Sciatic nerve (tissue), 2 donors: ENCODE results near the gene PTH2. TPM values are rescaled to one million over a fixed set of nuclear protein-coding genes. Genes with fewer than 3 reads are reported as not detected.
"Not testable (repeated sequence)": the region's sequence is repeated elsewhere in the genome, so short reads cannot be mapped to it uniquely, and the experiment has no call there.

Source experiments
- ATAC-seq: fragments of 200-7000 bp; cut with Tn5 transposase; one replicate; pipeline ENCODE4 v1.9.1; 2020; ENCODE audit warnings: mild to moderate bottlenecking, moderate library complexity
- DNase-seq: peaks from one replicate; pipeline ENCODE4 v3.0.0-alpha.2; 2020; ENCODE audit warnings: low spot score
- intact Hi-C: fragments of 100-400 bp; cut with DNase I; formaldehyde crosslinking; loops from one replicate; pipeline ENCODE4 v1.14.2; 2022
- total RNA-seq: library from RNA; stranded (reverse); fragmentation: NEBNext Ultra II Directional; extraction: Animal tissue kit (Norgen Biotek cat#: 25700); gene quantifications from one replicate; pipeline ENCODE4 v1.2.1, GENCODE V29; 2021
- donor health status: DM: no; HTN: no; CAD: no.
- donor health status: DM: no; HTN: no; CAD: no.

The PTH2 gene
- total RNA-seq, 1 donor from 2014 or later, result not detected

DNA sequence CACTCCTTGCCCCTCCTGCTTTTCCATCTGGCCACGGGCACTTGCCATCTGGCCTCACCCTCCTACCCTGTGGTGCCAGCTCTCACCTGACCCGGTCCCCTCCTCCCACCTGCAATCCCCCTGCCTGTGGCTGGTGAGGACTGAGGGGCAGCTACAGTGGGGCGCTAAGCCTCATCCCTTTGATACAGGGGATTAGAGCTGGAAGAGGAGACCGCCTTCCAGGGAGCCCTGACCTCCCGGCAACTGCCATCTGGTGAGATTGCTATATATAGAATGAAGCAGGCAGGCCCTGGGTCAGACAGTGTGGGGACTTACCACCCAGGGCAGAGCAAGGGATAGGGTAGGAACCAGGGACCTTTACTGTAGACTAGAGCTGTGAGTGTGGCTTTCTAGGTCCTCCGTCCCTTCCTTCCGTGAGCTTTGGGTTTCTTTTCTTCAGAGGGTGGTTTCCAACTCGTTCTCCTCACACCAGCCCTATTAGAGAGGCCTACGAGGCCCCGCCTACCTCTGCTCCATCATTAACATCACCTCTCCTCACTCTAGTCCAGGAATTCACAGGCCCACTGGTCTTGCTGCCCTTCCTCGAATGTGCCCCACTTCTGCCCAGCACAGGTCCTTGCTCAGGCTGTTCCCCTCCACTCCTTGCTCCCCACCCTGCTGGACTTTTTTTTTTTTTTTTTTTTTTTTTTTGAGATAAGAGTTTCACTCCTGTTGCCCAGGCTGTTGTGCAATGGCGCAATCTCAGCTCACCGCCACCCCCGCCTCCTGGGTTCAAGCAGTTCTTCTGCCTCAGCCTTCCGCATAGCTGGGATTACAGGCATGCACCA is 27.4 kb downstream of the PTH2 start:
- intact Hi-C loops, result no loop called here
- DNase-seq (no peak), ATAC-seq (no peak)

DNA sequence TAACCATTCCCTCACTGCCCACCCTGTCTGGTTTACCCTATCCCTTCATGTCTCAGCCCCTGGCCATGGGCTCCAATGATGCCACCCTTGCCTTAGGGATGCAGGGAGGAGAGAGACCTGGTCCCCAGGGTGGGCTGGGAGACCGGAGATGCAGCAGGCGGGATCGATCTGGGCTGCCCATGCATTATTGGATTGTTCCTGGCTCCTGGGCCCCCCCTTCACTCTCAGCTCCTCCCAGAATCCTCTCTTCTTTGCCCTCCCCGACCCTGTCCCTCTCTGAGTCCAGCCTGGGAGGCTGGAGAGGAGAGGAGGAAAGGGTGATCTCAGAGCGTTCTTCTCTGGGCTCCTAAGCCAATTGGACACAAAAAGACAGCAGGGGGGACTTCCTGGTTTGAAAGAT is 29.4 kb downstream of the PTH2 start:
- no peak for DNase-seq
- intact Hi-C loops, result no loop called here
- ATAC-seq, result no peak

DNA sequence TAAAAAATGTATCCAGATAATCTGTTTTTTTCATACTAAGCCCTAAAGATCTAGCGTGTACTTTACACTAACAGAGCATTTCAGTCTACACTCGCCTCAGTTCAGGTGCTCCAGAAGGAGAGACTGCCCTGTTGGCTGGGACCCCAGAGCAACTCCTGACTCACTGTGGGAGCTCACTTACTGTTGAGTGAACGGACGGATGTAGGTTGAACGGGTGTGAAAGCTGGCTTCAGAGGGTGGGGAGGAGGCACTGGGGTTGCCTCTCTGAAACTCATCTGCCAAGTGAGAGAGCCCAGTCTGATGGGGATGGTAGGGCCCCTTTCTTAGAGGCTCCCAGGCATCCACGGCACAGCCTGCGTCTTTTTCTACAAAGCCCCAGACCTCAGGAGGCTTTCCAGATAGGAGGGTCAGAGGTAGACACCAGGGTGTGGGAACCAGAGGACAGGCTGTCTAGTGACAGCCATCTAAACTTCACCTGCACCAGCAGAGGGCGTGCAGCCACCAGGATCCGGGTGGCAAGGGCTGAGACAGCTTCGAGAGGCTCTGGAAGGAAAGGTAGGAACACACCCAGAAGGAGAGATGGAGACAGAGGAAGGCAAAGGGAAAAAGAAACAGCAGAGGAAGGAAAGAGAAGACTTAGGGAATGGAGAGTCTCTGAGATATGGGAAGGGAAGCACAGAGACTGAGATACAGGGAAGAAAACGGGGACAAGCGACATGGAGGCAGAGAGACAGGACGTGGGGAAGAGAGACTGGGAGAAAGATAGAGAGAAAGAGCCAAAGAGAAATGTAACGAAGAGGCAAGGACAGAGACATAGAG is 31.5 kb downstream of the PTH2 start:
- peak; percentile 87 for ATAC-seq
- DNase-seq, result peak; percentile 88
- intact Hi-C loops, result no loop called here

DNA sequence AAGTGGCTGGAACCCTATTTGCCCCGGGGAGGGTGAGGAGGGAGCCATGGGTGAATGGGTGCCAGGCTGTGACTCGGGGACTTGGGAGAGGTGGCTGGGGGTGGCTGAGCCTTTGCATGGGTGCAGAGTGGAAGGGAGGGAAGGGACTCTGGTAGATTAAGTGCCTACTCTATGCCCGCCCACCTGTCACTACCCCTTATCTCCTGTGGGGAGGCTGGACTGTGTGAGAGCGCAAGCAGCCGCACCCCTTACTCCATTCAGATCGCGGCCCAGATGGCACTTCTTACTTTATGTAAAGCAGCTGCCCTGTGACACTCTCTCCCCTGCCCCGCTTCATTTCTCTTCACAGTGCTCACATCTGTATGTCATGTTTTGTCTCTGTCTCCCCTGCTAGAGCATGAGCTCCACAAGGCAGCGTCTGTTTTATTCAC is 32.3 kb downstream of the PTH2 start:
- DNase-seq, result no peak
- intact Hi-C loops, result no loop called here
- no peak for ATAC-seq

DNA sequence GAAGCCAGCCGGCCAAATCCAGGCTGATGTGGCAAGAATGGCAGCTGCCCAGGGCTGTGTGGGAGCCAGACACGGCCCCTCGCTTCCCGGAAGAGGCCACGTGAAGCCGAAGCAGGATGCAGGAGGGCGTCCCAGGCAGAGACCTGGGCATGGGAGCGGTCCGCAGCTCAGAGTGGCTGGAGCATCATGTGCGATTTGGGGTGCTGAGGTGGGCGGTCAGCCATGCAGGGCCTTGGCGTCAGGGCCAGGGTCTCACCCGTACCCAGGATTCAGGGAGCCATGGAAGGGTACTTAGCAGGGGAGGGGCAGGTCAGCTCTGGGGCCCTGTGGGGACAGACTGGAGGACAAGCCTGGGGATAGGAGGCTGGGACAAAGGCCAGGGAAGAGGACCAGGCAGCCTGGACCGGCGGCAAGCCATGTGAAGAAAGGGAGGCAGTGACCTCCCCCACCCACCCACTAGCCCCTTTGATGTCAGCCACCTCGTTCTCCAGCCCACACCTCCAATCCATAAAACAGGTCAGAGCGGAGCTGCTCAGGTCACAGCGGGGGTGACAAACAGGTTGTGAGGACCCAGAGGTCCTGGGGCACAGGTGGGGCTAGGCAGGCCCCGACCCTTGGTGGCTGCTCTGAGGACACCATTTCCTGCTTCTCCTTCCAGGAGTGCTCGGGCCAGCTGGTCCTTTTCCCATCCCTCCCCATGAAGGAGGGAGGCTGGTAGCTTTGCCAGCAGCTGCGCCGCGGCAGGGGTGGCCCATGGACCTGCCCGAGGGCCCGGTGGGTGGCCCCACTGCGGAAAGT is 32.9 kb downstream of the PTH2 start:
- intact Hi-C loops, result no loop called here
- ATAC-seq (no peak), DNase-seq (no peak)

DNA sequence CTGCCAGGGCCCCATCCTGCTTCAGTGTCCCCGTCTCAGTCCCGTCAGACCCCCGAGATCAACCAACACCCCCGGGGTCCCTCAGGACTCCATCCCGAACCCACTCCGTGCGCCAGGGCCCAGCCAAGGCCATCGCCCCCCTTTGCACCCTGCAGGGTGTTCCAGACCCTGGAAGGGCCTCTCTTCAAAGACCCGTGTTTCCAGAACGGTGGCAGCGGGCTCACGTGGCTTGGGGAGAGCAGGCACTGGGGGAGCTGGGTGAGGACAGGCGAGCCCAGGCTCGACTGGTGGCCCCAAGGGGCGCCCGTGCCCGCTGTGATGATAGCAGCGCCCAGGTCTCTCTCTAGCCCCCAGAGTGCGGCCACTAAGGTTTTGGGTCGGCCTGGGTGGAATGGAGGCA is 33.8 kb downstream of the PTH2 start:
- ATAC-seq (no peak), DNase-seq (no peak)
- intact Hi-C loops, result no loop called here

DNA sequence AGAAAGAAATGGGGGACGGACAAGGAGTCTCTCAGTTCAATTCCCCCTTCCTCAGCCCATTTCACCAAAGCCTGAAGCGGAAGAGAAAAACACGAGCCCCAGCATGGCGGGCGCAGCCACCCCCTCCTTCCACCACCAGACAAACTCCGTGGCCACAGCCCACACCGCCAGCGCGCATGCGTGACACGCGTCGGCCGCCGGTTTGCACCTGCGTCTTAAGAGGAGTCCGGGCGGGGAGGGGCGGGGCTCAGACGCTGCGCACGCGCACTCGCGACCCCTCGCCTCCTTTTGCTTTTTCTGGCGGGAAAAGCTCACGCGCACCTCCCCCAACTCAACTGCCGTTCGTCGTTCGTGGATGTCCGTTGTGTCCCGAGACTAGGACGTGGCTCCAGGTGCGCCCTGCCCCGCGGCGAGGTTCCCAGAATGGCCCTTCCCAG is 35.3 kb downstream of the PTH2 start, which contains the start of gene KASH5:
Gene KASH5 (plus strand): TSS at position 314 of the 437 bp plus-strand sequence. CDS start 2,635 bp downstream, outside the sequence.
- ATAC-seq (peak; percentile 85), DNase-seq (peak; percentile 87)
- intact Hi-C loops, result no loop called here

DNA sequence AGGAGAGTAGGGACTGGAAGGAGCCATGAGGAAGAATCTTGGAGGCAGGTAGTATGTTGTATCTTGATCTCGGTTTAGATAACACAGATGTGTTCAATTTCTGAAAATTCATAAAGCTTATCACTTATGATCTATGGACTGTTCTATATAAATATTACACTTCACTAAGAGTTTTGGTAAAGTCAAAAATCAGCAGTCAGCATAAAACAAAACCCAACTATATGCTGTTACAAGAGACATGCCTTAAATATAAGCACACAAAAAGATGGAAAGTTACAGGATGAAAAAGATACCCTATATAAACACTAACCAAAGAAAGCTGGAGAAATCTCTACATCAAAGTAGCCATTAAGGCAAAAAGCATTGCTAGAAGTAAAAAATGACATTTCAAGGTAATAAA is 39.6 kb downstream of the PTH2 start:
- intact Hi-C loops, result no loop called here

DNA sequence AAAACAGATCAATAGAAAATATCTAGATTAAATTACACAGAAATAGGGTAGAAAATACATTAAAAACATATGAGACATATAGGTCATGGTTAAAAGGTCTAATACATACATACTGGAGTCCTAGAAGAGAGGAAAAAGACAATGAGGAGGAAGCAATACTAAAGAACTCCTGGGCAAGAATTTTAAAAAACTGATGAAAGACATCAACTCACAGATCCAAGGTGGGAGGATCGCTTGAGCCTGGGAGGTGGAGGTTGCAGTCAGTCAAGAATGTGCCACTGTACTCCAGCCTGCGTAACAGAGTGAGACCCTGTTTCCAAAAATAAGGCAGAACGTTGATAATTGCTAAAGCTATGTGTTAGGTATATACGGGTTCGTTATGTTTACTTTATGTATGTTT is 40.6 kb downstream of the PTH2 start:
- DNase-seq (no peak), ATAC-seq (no peak)
- intact Hi-C loops, result no loop called here

More for the DNA sequence above, 39.6 kb downstream of the PTH2 start:
- DNase-seq, result no peak
- ATAC-seq, result no peak

DNA sequence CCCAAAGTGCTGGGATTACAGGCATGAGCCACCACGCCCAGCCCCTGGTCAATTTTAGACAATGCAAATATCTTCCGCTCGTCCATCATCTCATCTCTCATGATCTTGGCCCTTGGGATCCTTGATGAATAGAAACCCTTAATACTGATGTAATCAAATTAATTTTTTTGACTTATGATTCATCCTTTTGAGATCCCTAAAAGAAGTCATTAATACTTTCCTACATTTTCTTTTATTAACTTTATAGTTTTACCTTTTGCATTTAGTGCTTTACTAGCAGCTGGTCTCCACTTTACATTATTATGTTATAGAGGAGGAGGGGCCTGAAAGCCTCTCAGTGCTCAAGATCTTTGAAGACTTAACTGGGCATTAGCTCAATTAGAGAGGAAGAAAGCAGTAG is 42.9 kb downstream of the PTH2 start:
- ATAC-seq (no peak), DNase-seq (no peak)
- intact Hi-C loops, result no loop called here

DNA sequence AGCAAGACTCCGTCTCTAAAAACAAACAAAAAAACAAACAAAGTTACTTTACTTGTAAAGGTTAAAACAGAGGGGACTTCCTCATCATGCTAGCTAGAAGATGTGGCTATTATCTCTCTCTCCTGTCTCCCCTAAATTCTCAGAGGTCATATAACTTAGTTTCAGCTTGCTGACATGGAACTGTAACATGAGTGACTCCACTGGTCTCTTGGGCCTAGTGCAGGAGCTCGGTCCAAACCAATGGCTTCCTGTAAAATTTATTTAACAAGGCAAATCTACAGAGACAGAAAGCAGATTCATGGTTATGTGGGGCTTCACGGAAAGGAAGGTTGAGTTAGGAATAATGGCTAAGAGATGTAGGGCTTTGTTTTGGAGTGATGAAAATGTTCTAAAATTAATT is 44.7 kb downstream of the PTH2 start:
- DNase-seq (no peak), ATAC-seq (no peak)
- intact Hi-C loops, result no loop called here

DNA sequence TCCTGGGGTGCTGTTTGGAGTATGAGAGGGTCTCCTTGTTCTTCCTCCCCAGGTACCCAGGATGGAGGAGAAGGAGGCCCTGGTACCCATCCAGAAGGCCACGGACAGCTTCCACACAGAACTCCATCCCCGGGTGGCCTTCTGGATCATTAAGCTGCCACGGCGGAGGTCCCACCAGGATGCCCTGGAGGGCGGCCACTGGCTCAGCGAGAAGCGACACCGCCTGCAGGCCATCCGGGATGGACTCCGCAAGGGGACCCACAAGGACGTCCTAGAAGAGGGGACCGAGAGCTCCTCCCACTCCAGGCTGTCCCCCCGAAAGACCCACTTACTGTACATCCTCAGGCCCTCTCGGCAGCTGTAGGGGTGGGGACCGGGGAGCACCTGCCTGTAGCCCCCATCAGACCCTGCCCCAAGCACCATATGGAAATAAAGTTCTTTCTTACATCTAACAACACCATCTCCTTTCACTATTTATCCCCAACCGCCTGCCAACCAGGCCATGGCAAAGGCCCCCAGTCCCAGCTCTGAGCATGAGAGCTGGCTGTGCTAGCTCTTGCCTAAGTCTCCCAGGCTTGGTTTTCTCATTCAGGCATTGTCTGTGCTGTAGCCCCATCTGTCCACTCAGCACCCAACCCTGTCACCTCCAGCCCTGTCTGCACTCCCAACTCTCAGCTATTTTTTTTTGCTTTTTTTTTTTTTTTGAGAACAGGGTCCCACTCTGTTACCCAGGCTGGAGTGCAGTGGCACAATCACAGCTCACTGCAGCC is 48.4 kb downstream of the PTH2 start:
- ATAC-seq (no peak), DNase-seq (no peak)
- intact Hi-C loops, result no loop called here

DNA sequence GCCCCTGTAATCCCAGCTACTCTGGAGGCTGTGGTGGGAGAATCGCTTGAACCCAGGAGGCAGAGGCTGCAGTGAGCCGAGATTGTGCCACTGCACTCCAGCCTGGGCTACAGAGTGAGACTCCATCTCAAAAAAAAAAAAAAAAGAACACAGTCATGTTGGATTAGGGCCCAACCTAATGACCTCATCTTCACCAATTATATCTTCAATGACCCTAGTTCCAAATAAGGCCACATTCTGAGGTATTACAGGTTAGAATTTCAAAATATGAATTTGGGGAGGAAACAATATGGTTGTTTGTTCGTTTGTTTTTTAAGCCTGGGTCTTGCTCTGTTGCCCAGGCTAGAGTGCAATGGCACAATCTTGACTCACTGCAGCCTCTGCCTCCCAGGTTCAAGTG is 50.1 kb downstream of the PTH2 start:
- DNase-seq, intact Hi-C loops: not testable (repeated sequence)

More for the DNA sequence above, 50.1 kb downstream of the PTH2 start:
- ATAC-seq, result not testable (repeated sequence)

Other genes starting within 250 kb of the PTH2 start
- 5.6 TPM for gene SLC6A16, start 98.2 kb downstream of the PTH2 start, total RNA-seq
- 21.3 TPM for gene CD37, start 88.0 kb downstream of the PTH2 start, total RNA-seq
- 33.0 TPM for gene TEAD2, start 61.0 kb downstream of the PTH2 start, total RNA-seq
- gene DKKL1, start 59.6 kb downstream of the PTH2 start, total RNA-seq, result 0.89 TPM
- not detected for gene KASH5, start 35.2 kb downstream of the PTH2 start, total RNA-seq
- gene GFY, start 1.9 kb upstream of the PTH2 start, total RNA-seq, result not detected
- gene SLC17A7, start 18.1 kb upstream of the PTH2 start, total RNA-seq, result 3.8 TPM
- 73.2 TPM for gene PIH1D1, start 28.4 kb upstream of the PTH2 start, total RNA-seq
- 23.0 TPM for gene ALDH16A1, start 29.8 kb upstream of the PTH2 start, total RNA-seq
- 19.6 TPM for gene FLT3LG, start 50.8 kb upstream of the PTH2 start, total RNA-seq
- 1,735 TPM for gene RPL13A, start 64.2 kb upstream of the PTH2 start, total RNA-seq
- 1,507 TPM for gene RPS11, start 73.0 kb upstream of the PTH2 start, total RNA-seq
- 263 TPM for gene FCGRT, start 89.2 kb upstream of the PTH2 start, total RNA-seq
- gene RCN3, start 104.6 kb upstream of the PTH2 start, total RNA-seq, result 48.5 TPM
- 41.7 TPM for gene NOSIP, start 157.1 kb upstream of the PTH2 start, total RNA-seq
- 1.7 TPM for gene PRRG2, start 157.9 kb upstream of the PTH2 start, total RNA-seq
- gene PRR12, start 167.7 kb upstream of the PTH2 start, total RNA-seq, result 37.0 TPM
- gene RRAS, start 216.7 kb upstream of the PTH2 start, total RNA-seq, result 135 TPM
- 65.5 TPM for gene SCAF1, start 218.8 kb upstream of the PTH2 start, total RNA-seq
- gene IRF3, start 242.4 kb upstream of the PTH2 start, total RNA-seq, result 76.7 TPM
- 11.5 TPM for gene BCL2L12, start 242.5 kb upstream of the PTH2 start, total RNA-seq